Hematopoietic multipotent progenitor cell treated with erythropoietin and hydrocortisone succinate and interleukin-3 and kit ligand, for 4 days (in vitro differentiated cells): Measurements from ENCODE around the gene MYBPH.
A peak's percentile ranks its signal among the peaks of the same experiment; 100 is the strongest.

Source experiments
- DNase-seq: peaks from one replicate; pipeline ENCODE4 v3.0.0-alpha.2; 2015

The MYBPH gene

DNA sequence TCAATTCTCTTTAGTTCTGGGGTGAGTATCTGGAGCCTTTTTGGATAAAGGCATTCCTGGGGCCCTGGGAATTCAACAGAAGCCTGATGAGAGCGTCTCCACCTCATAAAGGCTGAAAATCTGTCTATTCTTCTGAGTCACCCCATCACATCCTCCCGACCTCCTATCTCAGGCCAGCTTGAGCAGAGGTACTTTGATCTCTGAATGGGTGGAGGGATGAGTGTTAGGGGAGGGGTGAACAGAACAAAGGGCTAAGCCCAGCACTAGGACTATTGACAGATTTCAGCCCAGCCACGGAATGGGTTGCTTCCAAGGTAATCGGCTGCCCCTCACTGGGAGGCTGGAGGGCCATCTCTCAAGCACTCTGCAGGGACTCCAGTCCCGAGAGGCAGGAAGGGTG lies 2.5 kb upstream of the MYBPH start:
- DNase-seq, result no peak

DNA sequence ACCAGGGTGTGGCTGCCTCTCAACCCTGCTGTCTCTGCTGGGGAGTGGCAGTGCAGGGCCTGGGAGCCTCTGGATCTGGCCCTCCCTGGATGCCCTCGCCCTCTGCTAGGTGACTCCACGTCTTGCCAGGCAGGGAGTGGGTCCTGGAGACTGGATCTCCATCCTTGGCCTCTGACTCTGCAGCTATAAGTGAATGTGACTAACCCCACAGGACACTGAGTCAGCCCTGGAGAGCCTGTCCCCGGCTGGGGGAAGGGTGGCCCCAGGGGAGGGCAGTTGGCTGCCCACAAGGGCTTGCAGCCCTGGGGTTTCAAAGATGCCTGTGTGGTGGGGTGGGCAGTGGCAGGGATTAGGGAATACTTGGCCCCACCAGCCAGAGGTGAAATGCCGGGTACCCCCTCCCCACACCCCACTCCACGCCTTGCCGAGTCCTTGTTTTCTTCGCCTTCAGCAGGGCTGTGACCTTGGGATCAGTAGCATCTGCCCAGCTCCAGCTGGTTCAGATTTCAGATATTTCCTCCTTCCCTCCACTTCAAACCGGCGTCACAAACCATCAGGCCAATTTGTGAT lies 1.9 kb upstream of the MYBPH start:
- no peak for DNase-seq

DNA sequence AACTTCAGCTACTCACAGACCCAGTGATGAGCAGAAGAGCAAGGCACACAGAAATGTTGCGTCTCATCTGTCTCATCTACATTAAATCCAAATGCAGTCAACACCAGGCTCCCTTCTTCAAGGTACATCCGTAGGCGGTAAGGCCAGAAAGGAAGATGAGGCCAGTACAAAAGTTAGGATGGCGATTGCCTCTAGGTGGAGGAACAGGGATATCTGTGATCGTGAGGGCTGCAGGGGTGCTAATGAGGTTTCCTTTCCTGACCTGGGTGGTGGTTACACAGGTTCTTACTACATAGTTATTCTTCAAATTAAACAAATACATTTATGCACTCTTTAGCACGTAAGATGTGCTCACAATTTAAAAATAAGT lies 1.4 kb upstream of the MYBPH start:
- DNase-seq, result no peak

DNA sequence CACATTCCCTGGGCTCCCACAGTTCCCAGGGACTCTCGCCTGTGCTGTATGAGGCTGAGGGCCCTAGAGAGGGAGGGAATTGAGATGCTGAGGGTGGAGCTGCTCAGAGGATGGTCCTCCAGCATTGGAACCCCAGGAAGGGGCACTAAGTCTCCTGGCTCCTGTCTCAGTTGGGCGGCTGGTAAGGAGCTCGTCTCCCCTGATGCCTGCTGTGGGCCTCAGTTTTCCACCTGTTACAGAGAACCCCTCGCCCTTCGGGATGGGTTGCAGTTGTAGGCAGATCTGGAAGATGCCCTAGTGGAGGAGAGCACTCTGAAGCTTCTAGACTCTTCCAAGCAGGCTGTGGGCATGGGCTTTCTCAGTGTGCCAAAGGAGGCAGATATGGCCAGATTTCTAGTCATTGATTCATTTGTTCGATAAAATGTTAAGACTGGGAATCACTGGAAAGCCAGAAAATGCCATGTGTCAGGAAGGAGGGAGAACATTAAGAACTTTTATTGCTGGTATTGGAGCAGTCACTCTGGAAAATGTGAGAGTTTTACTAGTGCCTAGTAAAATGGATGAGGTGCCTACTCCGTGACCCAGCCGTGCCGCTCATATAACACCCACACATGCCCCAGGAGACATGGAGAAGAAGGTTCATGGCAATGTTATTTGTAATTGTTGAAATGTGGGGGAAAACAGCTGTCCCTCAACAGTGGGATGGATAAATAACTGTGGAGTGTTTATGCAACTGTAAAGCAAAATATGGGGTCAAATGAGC lies 828 bp upstream of the MYBPH start:
- DNase-seq, result no peak

DNA sequence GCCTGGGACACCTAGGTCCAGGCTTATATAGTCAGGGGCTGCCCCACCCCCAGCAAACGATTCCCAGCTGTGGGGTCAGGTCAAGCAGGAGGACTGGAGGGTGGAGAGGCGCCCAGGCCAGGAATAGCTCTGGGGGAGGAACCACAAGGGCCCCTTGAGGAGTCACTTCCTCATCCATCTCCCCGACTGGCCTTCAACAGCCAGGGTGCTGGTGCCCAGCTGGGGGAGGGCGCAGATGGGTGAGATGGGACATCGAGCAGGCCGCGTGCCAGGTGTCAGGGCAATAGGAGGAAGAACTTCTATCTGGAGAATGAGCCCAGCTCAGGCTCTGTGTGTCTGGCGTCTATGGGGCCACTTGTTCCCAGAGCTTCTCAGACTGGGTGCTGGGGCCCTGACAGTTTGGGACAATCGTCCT lies 208 bp upstream of the MYBPH start:
- peak; percentile 22 for DNase-seq

DNA sequence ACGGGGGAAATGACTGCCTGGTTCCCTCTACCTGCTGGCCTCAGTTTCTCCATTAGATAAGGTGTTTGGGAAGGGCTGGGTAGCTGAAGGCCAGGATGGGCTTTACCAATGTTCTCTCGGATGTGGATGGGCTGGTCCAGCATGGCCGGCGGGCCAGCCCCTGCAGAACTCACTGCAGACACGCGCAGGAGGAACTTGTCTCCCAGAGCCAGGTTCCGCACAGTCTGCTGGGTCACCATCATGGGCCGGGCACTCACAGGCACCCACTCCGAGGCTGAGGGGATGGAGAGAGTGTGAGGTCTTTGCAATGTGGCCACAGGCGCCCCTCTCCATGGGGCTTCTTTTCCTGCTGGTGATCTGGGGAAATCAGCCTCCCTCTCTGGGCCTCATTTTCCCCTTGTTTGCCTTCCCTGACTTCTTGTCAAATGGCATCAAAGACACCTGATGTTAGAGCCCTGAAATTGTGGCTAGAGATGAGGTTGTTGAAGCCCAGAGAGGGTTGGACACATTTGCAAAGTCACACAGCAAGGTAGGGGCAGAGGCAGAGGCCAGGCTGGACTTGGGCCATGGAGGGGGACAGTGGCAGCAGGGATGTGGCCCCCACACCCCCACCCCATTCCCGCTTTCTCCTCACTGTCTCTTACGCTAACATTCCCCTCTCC lies 1.2 kb downstream of the MYBPH start:
- no peak for DNase-seq

DNA sequence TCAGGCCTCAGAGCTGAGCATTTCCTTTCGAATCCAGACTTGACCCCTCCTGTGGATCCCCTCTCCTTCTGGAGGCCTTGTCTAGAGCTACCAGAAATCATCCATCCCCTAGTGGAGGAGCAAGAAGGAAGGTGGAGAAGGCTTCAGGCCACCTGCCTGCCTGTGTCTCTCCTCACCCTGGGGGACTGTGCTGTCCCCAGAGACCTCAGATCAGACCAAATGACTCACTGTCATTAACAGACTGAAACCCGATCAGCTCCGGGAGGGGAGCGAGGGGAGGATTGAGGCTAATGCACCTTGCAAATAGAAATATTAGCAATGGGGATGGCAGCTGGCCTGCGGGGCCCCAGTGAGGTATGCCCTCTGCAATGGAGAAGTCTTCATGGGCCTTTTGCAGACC lies 2.1 kb downstream of the MYBPH start:
- no peak for DNase-seq

DNA sequence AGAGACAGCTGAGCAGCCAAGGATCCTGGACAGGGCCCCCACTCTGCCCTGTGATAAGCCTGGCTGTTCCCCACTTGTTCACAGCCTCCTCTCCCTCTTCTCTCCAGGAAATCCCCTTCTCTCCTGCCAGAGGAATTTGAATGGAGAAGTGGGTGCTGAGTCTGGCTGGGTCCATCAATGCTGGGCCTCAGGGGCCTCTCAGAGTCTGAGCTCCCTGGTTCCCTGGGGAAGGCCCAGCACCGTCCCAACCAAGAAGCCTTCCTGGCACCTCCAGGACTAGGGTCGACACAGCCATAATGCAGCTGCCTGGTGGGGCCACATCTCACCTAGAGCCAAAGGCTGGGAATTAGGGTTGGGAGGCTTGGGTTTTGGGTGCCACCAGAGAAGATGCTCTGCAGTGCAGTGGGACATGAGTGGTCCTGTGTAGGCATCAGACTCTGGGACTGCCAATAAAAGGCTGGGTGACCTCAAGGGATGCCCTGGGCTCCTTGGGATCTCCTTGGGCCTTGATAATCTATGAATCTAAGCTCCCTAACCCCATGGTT lies 2.5 kb downstream of the MYBPH start:
- no peak for DNase-seq

DNA sequence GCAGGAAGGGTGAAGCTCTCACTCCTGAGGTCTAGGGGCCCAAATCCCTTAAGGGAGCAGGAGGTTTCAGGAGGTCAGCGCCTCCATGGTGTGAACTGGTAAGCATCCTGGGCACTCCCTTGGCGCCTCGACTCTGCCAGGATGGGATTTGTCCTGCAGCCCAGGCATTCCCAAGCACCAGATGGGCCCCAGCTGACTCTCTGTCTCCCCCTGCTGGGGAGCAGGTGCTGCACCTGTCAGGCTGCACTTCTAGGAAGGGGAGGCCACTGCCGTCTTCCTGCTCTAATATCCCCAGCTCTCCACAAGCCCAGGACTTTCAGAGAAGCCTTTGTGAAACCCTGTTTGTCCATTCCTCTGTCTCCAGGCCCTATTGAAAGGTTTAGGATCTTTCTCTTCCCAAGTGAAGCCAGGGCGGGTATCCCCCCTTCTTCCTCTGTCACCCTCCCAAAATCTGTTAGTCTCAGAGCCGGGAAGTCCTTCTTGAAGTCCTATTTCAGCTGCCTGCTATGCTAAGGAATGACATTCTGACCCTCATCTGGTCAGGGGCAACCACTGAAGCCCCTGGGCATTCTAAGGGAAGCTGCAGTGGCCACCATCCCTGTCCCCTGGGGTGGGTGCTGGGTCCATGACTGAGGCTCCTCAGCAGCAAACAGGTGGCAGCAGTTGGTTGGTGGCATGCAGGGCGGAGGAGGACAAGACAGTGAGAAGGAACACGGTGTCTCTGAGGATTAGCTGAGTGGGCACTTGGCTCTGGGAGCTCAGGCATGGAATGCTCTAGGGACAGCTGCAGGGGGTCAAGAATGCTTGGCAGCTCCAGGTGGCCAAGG lies 3.2 kb downstream of the MYBPH start:
- DNase-seq, result peak; percentile 70

DNA sequence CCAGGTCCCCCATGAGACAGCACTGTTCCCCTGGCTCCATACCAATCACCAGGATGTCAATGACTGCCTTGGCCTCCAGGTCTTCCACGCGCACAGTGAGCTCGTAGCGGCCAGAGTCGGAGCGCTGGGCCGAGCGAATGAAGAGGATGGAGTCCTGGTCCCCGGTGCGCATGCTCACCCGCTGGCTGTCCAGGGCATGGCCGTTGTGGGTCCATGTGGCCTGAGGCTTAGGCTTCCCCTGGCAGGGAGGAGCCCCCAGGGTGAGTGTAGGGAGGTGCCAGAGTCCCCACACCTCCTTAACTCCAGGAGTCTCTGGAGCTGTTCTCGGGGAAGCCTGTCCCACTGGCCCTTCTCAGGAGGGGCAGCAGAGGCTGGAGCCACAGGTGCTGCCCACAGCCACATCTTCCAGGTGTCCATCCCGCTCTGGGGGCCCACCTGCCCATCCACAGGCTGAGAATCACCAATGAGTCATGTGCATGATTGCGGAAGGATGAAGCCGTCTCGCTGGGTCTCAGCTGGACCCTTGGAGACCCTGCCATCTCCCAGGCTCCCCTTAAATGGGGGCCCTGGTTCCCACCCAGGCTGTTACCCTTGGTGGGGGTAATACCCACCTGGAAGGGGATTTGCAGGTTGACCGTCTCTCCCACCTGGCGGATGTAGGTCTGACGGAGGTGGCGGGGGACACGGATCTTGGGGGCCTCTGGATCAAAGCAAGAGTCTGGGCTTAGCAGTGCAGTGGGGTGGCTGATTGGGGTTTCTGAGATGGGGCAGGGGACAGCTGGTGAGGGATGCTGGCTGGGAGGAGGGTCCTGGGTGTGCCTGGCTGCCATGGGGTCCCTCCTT lies 4.1 kb downstream of the MYBPH start:
- DNase-seq, result no peak

DNA sequence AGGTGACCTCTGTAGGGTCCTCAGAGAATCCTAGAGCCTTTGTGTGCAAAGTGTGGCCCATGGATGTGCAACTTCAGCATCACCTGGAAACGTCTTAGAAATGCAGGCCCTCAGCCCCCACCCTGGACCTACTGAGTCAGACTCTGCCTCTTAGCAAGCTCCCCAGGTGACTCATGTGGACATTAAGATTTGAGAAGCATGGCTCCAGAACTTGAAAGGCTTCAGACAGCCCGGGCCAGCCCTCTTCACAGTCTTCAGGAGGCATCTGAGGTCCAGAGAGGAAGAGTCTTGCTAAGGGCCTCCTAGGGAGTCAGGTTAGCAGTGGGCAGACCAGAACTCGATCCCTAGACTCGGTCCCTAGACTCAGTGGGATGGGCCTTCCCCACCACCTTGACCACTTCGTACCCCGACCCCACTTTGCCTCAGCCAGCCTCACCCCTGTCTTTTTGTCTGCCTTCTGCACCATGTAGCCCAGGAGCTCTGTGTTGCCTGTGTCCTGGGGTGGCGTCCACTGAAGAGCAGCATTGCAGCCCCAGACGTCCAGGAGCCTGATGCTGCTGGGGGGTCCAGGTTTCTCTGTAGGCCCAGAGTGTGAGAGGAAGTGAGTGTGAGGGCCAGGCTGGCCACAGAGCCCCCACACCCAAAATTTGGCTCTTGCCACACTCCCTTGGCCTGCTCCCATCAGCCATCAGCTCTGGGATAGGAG lies 4.8 kb downstream of the MYBPH start:
- no peak for DNase-seq

DNA sequence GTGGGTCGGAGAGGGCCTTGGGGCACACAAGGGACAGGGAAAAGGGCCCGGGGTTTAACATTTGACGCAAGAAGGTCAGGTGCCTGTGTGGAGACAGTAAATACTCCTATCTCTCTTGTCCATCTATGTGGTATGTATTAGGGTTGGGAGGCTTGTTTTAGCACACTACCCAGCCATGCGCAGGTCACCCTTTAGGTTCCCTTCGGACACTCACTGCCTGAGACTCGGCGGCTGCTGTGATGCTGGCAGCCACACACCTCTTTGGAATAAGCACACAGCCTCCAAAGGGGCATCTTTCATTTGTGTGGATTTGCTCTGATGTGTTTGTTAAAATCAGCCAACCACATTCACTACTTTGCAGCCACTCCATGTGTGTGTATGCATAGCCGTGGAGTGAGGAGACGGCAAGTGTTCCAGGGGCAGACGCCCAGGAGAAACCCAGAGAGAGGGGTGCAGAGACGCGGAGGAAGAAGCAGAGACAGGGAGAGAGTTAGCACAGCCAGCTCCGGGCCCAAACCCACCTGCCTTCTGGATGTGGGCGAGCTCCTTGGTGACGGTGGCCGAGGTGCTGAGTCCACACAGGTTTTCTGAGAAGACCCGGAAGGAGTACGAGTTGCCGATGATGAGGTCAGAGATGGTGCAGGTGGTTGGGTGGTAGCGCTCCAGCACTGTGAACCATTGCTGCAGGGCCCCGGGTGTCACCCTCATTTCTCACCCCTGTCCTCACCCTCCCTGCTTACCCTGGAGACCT lies 5.7 kb downstream of the MYBPH start:
- DNase-seq, result no peak

DNA sequence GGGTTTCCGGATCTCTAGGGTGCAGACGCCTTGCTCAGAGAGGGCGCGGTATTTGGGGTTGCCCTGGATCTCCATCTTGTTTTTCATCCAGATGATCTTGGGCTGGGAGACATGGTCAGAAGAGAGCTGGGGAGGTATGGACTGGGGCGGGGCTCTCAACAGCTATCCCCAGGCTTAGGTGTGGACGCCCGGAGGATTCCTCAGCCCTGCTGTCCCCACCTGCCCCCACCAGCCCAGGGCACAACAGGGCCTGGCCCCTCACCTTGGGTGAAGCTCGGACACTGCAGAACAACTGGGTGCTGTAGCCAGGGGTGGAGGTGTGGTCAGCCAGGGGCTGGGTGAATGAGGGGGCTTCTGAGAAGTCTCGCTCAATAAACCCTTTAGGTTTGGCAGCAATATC lies 6.6 kb downstream of the MYBPH start:
- DNase-seq, result no peak

DNA sequence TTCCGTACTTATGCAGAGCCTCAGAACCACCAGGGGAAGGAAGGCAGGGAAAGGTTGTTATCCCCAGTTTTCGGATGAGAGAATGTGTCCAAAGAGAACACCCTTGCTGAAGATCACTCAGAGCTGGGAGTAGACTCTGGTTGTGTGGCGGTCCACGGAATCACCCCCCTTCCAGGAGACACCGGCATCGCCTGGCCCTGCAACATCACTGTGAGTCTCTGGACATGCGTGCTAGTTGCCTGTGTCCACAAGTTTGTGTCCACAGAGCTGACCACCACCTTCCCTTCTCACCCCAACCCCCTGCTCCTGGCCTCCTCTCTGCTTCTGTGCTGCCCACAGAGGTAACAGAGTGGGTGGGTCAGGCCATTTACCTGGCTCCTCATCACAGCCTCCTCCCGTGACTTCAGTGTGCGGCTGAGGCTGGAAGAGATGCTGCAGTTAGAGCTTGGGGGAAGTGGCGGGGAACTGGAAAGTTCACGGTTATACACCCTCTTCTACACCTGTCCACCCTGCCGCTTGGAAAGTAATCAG lies 7.3 kb downstream of the MYBPH start:
- DNase-seq, result no peak

DNA sequence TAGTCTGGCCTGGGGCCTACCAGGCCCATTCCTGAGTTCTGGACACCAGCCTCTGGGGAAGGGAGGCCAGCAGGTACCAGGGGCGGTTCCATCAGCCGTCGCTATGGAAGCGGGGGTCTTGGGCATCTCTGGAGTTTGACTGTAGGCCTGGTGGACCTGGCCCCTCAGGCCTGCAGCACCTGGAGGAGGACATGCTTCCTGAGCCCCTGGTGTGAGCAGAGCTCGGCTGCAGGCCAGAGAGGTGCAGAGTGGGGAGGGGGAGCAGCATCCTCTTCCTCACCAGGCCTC lies 7.8 kb downstream of the MYBPH start:
- DNase-seq, result no peak

DNA sequence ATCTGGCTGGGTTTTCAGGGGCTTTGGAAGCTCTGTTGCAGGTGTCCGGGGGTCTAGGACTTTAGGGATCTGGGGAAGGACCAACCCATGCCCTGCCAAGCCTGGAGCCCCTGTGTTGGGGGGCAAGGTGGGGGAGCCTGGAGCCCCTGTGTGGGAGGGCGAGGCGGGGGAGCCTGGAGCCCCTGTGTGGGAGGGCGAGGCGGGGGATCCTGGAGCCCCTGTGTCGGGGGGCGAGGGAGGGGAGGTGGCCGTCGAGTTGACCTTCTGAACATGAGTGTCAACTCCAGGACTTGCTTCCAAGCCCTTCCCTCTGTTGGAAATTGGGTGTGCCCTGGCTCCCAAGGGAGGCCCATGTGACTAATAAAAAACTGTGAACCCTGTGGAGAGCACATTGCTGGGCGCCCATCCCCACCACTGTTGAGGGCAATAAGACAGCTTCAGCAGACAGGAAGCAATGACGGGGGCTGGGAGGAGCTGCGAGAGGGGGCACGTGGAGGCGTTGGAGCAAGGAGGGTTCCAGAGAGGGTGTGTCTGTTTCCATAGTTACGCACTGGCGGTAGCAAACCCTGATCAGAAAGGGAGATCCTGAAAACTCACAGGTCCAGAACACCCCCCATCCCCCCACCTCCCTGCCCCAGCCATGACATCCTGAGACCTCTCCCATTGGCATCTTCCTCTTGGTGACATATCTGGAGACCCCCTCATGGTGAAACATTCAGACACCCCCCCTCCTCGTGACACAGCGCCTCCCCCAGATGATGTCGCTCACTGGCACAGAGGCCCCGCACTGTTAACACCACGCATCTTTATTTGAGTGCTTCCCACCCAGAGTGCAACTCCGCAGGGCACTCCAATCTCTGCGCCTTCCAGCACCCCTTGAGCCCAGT lies 8.4 kb downstream of the MYBPH start:
- peak; percentile 52 for DNase-seq

DNA sequence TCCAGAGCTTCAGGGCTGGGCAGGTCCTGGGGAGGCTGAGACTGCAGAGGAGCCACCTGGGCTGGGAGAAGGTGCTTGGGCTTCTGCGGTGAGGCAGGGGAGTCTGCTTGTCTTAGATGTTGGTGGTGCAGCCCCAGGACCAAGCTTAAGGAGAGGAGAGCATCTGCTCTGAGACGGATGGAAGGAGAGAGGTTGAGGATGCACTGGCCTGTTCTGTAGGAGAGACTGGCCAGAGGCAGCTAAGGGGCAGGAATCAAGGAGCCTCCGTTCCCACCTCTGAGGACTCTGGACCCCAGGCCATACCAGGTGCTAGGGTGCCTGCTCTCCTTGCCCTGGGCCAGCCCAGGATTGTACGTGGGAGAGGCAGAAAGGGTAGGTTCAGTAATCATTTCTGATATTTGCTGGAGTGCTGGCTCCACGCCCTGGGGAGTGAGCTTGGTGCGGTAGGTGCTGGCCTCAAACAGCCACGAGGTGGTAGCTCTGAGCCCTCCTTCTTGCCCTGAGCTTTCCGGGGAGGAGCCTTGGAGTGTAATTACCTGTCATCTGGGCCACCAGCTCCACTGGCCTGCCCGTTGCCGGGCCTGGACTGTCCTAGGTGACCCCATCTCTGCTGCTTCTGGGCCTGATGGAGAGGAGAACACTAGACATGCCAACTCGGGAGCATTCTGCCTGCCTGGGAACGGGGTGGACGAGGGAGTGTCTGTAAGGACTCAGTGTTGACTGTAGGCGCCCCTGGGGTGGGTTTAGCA lies 9.3 kb downstream of the MYBPH start:
- peak; percentile 50 for DNase-seq

DNA sequence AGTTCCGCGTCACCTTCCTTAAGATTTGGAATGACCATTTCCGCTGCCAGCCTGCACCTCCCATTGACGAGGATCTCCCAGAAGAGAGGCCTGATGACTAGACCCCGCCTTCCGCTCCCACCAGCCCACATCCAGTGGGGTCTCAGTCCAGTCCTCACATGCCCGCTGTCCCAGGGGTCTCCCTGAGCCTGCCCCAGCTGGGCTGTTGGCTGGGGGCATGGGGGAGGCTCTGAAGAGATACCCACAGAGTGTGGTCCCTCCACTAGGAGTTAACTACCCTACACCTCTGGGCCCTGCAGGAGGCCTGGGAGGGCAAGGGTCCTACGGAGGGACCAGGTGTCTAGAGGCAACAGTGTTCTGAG lies 9.8 kb downstream of the MYBPH start:
- DNase-seq, result no peak
